AG08396 (cell line): ENCODE results near the gene API5.

ENCODE experiments used
- DNase-seq: peaks from one replicate; pipeline ENCODE4 v3.0.0; 2012; ENCODE audit warnings: low spot score, mixed read lengths

The API5 gene

DNA sequence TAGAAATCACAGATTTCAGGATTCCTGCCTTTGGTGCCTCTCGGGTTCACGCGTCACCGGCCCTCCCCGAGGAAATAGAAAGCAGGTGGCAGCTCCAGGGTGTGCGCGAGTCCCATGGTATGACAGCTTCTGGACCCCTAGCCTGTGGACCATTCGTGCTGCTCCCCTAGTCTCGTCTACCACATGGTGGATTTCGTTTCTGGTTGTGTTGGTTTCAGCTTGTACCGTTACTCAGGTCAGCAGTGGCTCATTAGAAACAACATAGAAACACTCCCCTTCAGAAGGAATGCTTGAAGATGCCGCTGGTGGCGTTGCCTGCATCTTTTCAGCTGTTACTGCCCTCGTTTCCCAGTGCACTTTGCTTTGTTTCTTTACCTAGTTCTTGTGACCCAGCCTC, 47.6 kb downstream of the API5 start:
- peak; percentile 38 for DNase-seq

DNA sequence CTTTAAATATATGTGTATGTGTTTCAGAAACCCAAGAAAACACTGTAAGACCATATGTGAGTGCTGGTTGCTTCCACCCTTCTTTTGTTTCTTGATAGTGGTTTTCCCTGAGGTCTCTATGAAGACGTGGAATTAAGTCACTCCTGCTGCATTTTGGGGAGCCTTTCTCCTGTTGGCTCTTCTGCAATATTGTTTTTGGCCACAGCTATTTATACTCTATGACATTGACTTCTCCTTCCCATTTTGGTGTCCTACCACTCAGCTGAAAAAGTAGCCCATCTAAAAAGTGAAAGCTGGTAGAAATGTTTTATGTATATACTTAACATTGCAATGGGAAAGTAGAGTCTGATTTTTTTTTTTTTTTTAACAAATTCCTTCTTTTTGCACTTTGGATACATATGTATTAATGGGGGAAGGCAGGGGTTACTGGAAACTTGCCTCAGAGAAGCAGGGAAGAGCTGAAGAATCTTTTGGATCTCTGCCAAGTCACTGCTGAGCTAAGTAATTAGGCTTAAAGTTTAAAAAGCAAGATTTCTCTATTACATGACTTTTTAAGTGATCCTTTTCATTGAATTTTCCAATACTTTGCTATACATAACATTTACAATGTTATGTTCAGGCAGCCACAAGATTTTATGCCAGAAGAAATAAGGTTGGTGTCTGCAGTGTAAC, 48.7 kb downstream of the API5 start:
- no peak for DNase-seq

DNA sequence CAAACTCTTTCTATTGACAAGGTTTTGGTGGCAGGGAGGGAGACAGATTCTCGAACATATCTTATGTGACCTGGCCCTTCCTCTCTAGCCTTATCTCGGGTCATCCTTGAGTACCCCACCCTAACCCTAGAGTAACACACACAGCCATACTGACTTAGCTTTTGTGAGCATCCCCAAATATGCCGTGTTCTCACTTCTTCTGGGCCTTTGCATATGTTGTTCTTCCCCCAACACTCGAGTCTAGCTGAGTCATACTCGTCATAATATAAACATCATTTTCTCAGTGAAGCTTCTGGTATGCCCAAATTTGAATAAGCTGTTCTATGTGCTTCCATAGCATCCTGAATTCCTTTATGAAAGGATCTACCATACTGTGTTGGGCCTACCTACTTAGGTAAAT, 54.9 kb downstream of the API5 start:
- peak; percentile 53 for DNase-seq

DNA sequence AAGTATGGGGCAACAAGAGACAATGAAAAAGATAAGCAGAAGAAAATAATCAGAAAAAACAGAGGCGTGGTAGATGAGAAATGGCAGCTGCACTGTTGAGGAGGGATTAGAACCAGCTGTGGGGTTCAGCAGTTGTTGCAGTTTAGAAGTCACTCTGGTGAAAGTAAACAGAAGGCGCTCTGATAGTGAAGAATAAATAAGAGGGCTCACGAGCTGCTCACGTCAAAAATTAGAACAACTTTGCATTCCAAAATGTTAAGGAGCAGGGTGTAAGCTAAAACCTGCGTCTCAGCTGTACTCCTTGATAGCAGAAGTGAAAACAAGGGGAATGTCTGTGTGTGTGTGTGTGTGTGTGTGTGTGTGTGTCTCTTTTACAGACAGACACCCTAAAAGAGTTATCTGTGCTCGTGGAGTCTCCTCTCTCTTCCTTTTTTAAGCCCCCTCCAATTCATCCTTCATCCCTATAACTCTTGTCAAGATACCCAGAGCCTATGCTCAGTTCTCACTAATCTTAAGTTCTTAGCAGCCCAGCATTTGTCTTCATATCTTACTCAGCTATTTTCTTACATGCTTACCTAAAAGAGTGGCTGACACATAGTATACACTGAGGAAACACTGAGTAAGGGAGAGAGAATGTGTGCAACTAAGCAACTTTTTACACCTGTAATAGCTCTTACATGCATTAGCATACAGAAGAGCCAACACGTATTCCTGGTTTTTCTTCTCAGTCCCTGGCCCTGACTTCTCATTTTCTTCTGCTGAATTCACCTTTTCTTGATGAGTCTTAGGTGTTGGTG, 55.8 kb downstream of the API5 start:
- DNase-seq, result no peak

DNA sequence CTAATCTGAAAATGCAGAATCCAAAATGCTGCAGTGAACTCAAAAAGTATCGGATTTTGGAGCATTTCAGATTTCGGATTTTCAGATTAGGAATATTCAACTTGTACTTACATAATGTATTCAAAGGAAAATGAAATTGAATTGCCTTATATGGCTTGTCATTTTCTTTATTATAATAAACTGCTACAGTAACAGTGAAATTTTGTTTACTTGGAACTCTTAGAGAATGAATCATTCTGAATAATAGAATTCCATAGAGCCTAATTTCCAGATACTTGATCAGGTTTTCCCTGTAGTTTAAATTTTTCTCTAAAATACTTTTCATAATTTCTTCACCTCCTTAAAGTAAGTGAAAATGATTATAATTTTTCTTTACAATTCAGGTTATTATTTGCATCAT, 64.3 kb downstream of the API5 start:
- DNase-seq, result no peak

DNA sequence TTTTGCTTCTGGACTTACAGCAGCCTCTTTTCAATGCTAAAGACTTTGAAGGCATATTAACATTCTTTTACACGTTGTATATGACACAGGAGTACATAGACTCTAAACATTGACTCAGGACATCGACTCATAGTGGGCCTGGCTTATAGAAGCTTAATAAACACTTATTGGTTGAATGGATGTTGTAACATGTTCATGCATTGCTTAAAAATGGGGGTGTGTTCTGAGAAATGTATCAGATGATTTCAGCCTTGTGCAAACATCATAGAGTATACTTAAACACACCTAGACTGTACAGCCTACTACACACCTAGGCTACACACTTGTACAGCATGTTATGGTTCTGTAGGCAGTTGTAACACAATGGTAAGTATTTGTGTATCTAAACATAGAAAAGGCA, 64.8 kb downstream of the API5 start:
- DNase-seq, result peak; percentile 50

DNA sequence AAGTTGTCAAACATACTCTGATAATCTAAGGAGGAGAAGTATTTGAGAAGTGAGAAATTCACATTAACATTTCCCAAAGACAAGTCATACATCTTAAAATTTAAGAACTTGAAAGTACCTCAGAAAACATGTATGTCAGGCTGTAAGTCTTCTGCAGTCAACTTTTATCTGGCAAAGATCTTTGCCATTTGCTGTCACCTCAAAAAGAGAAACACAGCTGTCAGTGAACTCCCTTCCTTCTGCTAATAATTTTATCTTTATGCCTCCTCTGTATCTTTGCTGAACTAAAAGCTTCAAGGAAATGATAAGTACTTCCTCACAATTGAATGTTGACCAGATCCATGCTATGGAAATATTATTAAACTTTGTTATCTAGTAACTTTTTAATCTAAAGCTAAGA, 65.6 kb downstream of the API5 start:
- no peak for DNase-seq

DNA sequence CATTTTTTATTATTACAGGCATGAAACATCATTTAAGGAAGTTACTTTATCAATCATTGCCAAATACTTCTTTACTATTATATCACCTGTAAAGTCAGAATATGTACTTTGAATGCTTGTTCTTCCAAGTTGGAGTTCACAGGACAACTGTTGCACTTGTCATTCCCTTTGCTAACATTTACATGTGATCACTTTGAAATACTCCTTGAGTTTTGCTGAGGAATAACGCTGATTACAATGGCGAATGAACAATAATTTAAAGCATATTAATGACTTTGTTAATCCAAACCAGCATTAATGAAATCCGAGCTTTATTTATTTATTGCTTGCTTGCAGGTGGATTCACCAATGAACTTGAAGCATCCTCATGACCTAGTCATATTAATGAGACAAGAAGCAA, 67.1 kb downstream of the API5 start:
- DNase-seq, result no peak

DNA sequence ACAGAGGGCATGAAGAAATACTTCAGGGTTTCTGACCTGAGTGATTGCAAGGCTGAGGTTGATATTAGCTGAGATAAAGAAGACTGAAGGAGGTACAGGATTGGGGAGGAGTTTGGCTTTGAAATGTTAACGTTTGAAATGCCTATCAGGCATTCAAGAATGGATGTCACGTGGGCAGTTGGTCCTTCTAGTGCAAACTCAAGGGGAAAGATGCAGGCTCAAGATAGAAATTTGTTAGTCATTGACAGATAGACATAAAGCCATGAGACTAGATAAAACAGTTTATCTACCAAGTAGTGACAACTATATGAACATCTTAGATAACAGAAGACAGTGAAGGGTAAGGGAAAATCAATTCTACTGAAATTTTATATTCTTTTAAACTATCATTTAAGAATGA, 70.0 kb downstream of the API5 start:
- no peak for DNase-seq

DNA sequence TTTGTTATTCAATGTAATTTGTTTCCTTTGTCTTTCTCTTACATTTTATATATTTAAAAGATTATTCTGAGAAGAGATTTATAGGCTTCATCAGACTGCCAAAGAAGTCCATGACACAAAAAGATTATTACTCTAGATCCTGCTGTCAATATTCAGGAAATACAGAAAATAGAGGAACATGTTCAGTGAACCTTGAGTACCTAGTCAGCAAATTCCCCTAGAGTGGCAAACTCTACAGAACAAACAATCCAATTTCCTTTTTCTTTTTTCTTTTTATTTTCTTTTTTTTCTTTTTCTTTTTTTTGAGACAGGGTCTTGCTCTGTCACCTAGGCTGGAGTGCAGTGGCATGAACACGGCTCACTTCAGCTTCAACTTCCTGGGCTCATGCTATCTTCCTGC, 70.8 kb downstream of the API5 start:
- no peak for DNase-seq

DNA sequence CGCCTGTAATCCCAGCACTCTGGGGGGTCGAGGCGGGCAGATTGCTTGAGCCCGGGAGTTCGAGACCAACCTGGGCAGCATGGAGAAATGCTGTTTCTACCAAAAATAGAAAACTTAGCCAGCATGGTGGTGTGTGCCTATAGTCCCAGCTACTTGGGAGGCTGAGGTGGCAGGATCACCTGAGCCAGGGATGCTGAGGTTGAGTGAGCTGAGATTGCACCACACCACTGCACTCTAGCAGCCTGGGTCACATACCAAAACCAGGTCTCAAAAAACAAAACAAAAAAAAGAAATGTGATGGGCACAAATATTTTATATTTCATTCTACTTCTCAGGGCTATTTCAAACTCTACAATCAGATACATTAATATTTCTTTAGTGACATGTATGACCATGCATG, 72.6 kb downstream of the API5 start:
- no peak for DNase-seq

DNA sequence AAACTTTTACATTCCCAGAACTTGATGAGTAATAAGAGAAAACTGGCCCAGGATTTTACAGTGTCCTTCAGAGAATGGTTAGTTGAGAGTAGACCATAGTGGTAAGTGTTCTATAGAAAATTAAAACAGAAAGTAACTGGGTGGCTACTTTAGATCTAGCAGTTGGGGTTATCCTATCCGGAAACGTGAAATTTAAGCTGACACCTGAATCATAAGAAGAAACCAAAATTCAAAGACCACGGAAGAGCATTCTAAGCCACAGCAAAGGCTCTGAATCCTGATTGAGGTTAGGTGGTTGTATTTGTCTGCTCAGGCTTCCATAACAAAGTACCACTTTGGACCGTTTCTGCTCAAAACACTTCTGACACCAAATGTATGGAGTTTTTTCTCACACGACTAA, 80.9 kb downstream of the API5 start:
- no peak for DNase-seq

DNA sequence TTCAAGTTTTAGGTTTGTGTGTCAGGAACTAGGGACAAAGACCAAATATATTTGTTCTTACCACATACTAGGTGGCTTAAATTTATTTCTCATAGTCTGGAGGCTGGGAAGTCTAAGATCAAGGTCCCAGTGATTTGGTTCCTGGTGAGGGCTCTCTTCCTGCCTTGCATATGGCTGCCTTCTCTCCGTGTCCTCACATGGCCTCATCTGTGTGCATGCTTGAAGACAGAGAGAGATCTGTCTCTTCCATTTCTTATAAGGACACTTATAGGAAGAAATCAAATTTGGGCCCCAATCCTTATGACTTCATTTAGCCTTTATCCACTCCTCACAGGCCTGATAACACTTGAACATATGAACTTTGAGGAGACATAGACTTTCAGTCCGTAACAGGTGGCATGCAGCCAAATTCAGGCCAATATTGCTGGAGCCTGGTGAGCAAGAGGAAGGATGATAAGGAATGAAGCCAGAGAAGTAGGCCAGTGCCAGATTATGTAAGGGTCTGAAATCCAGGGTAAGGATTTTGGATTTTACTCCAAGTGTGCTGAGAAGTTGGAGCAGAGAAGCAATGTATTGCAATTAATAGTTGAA, 82.1 kb downstream of the API5 start:
- DNase-seq, result no peak
